ENCODE data around the gene CDH4.

- TF ChIP-seq REPIN1 (tag by site-specific recombination; IDR thresholded peaks at IDR 0.05; ENCODE audit: low read depth) (no peak), MZF1 (tag by site-specific recombination; IDR thresholded peaks at IDR 0.05; ENCODE audit: borderline replicate concordance) (no peak), ZXDB (tag by site-specific recombination; IDR thresholded peaks at IDR 0.05) (no peak), ZNF596 (tag by site-specific recombination; IDR thresholded peaks at IDR 0.05) (no peak), ZNF292 (tag by site-specific recombination; IDR thresholded peaks at IDR 0.05; ENCODE audit: borderline replicate concordance, low read depth) (no peak)
Measured at GRCh38 chr20:61238813-61239212, 13.2 kb upstream of the CDH4 start.
